Measurements from ENCODE around the gene DOK7.

DOK7 gene

GRCh38 chr4:3493720-3494461, 30.8 kb downstream of the DOK7 start:
- H3K36me3 Mint-ChIP-seq (ENCODE audit: insufficient read depth) = peaks cover 6% of the 10 kb centered on the region
- ATAC-seq (replicated peaks) (no peak), DNase-seq (no peak)
- peaks cover 2 to 3% of the 10 kb centered on the region in 2 donors for H3K4me1 Mint-ChIP-seq (ENCODE audit: low read depth in 2 of 2)
- H3K27me3 Mint-ChIP-seq = peaks cover 30 to 74% of the 10 kb centered on the region in 2 donors
- no peak overlapping the region for H3K27ac Mint-ChIP-seq
- no peak overlapping the region for H3K4me3 Mint-ChIP-seq
- no peaks in the 10 kb centered on the region for H3K9me3 Mint-ChIP-seq

GRCh38 chr4:3494462-3494871, 31.4 kb downstream of the DOK7 start:
- DNase-seq (no peak), ATAC-seq (replicated peaks) (no peak)
- H3K9me3 Mint-ChIP-seq = no peaks in the 10 kb centered on the region
- H3K36me3 Mint-ChIP-seq (ENCODE audit: insufficient read depth) = peaks cover 6% of the 10 kb centered on the region
- peaks cover 27 to 68% of the 10 kb centered on the region in 2 donors for H3K27me3 Mint-ChIP-seq
- H3K27ac Mint-ChIP-seq = no peak overlapping the region
- H3K4me1 Mint-ChIP-seq (ENCODE audit: low read depth in 2 of 2) = no peaks in the 10 kb centered on the region
- H3K4me3 Mint-ChIP-seq = no peak overlapping the region

GRCh38 chr4:3495204-3495975, 32.3 kb downstream of the DOK7 start:
- Mint-ChIP-seq H3K36me3 (ENCODE audit: insufficient read depth) (peaks cover 11% of the 10 kb centered on the region), H3K27ac (no peak overlapping the region), H3K9me3 (no peaks in the 10 kb centered on the region), H3K4me1 (ENCODE audit: low read depth in 2 of 2) (no peaks in the 10 kb centered on the region), H3K27me3 (peaks cover 21 to 59% of the 10 kb centered on the region in 2 donors), H3K4me3 (no peak overlapping the region)
- DNase-seq = no peak
- no peak for ATAC-seq (replicated peaks)

- no peak overlapping the region for H3K4me3 Mint-ChIP-seq
- H3K36me3 Mint-ChIP-seq (ENCODE audit: insufficient read depth) = peaks cover 11% of the 10 kb centered on the region
- ATAC-seq (replicated peaks) (no peak), DNase-seq (no peak)
- H3K4me1 Mint-ChIP-seq (ENCODE audit: low read depth in 2 of 2) = no peaks in the 10 kb centered on the region
- H3K27ac Mint-ChIP-seq = no peak overlapping the region
- H3K9me3 Mint-ChIP-seq = no peaks in the 10 kb centered on the region
- peaks cover 15 to 53% of the 10 kb centered on the region in 2 donors for H3K27me3 Mint-ChIP-seq
These were observed 32.9 kb downstream of the DOK7 start for GRCh38 chr4:3496021-3496420.

GRCh38 chr4:3497095-3497494, 34.0 kb downstream of the DOK7 start:
- Mint-ChIP-seq H3K27ac (no peak overlapping the region), H3K4me3 (no peak overlapping the region), H3K36me3 (ENCODE audit: insufficient read depth) (peaks cover 11% of the 10 kb centered on the region), H3K27me3 (peaks cover 4 to 42% of the 10 kb centered on the region in 2 donors), H3K9me3 (no peaks in the 10 kb centered on the region), H3K4me1 (ENCODE audit: low read depth in 2 of 2) (no peaks in the 10 kb centered on the region)
- no peak for ATAC-seq (replicated peaks)
- DNase-seq = no peak

GRCh38 chr4:3497523-3498389, 34.6 kb downstream of the DOK7 start:
- Mint-ChIP-seq H3K36me3 (ENCODE audit: insufficient read depth) (peaks cover 11% of the 10 kb centered on the region), H3K4me3 (no peak overlapping the region), H3K4me1 (ENCODE audit: low read depth in 2 of 2) (peaks cover 0 to 1% of the 10 kb centered on the region in 2 donors), H3K27me3 (peaks cover 0 to 35% of the 10 kb centered on the region in 2 donors), H3K9me3 (no peaks in the 10 kb centered on the region), H3K27ac (no peak overlapping the region)
- ATAC-seq (replicated peaks) = no peak
- DNase-seq = no peak

- no peaks in the 10 kb centered on the region for H3K9me3 Mint-ChIP-seq
- H3K27ac Mint-ChIP-seq = no peak overlapping the region
- DNase-seq (no peak), ATAC-seq (replicated peaks) (no peak)
- peaks cover 15% of the 10 kb centered on the region for H3K36me3 Mint-ChIP-seq (ENCODE audit: insufficient read depth)
- H3K4me3 Mint-ChIP-seq = no peak overlapping the region
- H3K27me3 Mint-ChIP-seq = peaks cover 0 to 35% of the 10 kb centered on the region in 2 donors
- peaks cover 3 to 6% of the 10 kb centered on the region in 2 donors for H3K4me1 Mint-ChIP-seq (ENCODE audit: low read depth in 2 of 2)
These were observed 35.3 kb downstream of the DOK7 start for GRCh38 chr4:3498407-3498806.

- Mint-ChIP-seq H3K27ac (no peak overlapping the region), H3K9me3 (no peaks in the 10 kb centered on the region), H3K36me3 (ENCODE audit: insufficient read depth) (peaks cover 15% of the 10 kb centered on the region), H3K27me3 (peaks cover 0 to 32% of the 10 kb centered on the region in 2 donors), H3K4me1 (ENCODE audit: low read depth in 2 of 2) (peaks cover 6 to 8% of the 10 kb centered on the region in 2 donors), H3K4me3 (no peak overlapping the region)
- DNase-seq (no peak), ATAC-seq (replicated peaks) (no peak)
These were observed 35.9 kb downstream of the DOK7 start for GRCh38 chr4:3498901-3499510.

- H3K4me1 Mint-ChIP-seq (ENCODE audit: low read depth in 2 of 2) = peaks cover 6 to 8% of the 10 kb centered on the region in 2 donors
These were observed 36.6 kb downstream of the DOK7 start for GRCh38 chr4:3499710-3500109.

GRCh38 chr4:3500111-3500510, 37.0 kb downstream of the DOK7 start:
- ATAC-seq (replicated peaks) (no peak), DNase-seq (no peak)
- H3K27ac Mint-ChIP-seq = no peak overlapping the region
- H3K9me3 Mint-ChIP-seq = no peaks in the 10 kb centered on the region
- H3K4me3 Mint-ChIP-seq = no peak overlapping the region
- peaks cover 6 to 8% of the 10 kb centered on the region in 2 donors for H3K4me1 Mint-ChIP-seq (ENCODE audit: low read depth in 2 of 2)
- H3K27me3 Mint-ChIP-seq = peaks cover 0 to 21% of the 10 kb centered on the region in 2 donors
- H3K36me3 Mint-ChIP-seq (ENCODE audit: insufficient read depth) = peaks cover 19% of the 10 kb centered on the region

More at GRCh38 chr4:3499710-3500109, 36.6 kb downstream of the DOK7 start:
- no peak for DNase-seq
- ATAC-seq (replicated peaks) = no peak
- Mint-ChIP-seq H3K4me3 (no peak overlapping the region), H3K36me3 (ENCODE audit: insufficient read depth) (peaks cover 17% of the 10 kb centered on the region), H3K27ac (no peak overlapping the region), H3K27me3 (peaks cover 0 to 25% of the 10 kb centered on the region in 2 donors), H3K9me3 (no peaks in the 10 kb centered on the region)

- H3K27ac Mint-ChIP-seq = no peak overlapping the region
- H3K4me3 Mint-ChIP-seq = no peak overlapping the region
- peaks cover 0 to 15% of the 10 kb centered on the region in 2 donors for H3K27me3 Mint-ChIP-seq
- H3K4me1 Mint-ChIP-seq (ENCODE audit: low read depth in 2 of 2) = peaks cover 6 to 11% of the 10 kb centered on the region in 2 donors
- H3K9me3 Mint-ChIP-seq = no peaks in the 10 kb centered on the region
- peaks cover 24% of the 10 kb centered on the region for H3K36me3 Mint-ChIP-seq (ENCODE audit: insufficient read depth)
- DNase-seq (no peak), ATAC-seq (replicated peaks) (no peak)
These were observed 37.6 kb downstream of the DOK7 start for GRCh38 chr4:3500634-3501101.

GRCh38 chr4:3501126-3501824, 38.2 kb downstream of the DOK7 start:
- peak overlapping the region in 1 of 2 donors; percentile 70 for H3K27ac Mint-ChIP-seq
- ATAC-seq (replicated peaks) (no peak), DNase-seq (no peak)
- peaks cover 0 to 11% of the 10 kb centered on the region in 2 donors for H3K27me3 Mint-ChIP-seq
- peaks cover 29% of the 10 kb centered on the region for H3K36me3 Mint-ChIP-seq (ENCODE audit: insufficient read depth)
- no peak overlapping the region for H3K4me3 Mint-ChIP-seq
- H3K9me3 Mint-ChIP-seq = no peaks in the 10 kb centered on the region
- peaks cover 6 to 11% of the 10 kb centered on the region in 2 donors for H3K4me1 Mint-ChIP-seq (ENCODE audit: low read depth in 2 of 2)
